Measurements from ENCODE around the gene MSH4.
"Not testable (repeated sequence)": the region's sequence is repeated elsewhere in the genome, so short reads cannot be mapped to it uniquely, and the experiment has no call there.

GRCh38 chr1:75758543-75758942 is 38.1 kb upstream of the MSH4 start:
- TF ChIP-seq CTCF (conservative IDR thresholded peaks at IDR 0.05); ZFX (IDR thresholded peaks at IDR 0.05): not testable (repeated sequence)

Data from C4-2B (cell line).